Neural progenitor cell (in vitro differentiated cells): Measurements from ENCODE around the gene CCDC141. TPM values are rescaled to one million over a fixed set of nuclear protein-coding genes. Genes with fewer than 3 reads are reported as not detected.

ENCODE experiments used
- DNase-seq: peaks from one replicate; pipeline ENCODE4 v3.0.0-alpha.2; 2016; ENCODE audit warnings: low spot score
- H2AFZ ChIP-seq: fragments of 200-600 bp; sonication (generic); replicated peaks from 2 replicates; pipeline ENCODE4 v1.6.1; 2016; ENCODE audit warnings: antibody characterized with exemption
- H3F3A ChIP-seq: fragments of 200-600 bp; sonication (generic); 2 replicates; pipeline ENCODE4 v1.6.1; 2016; ENCODE audit warnings: antibody characterized with exemption, low read depth
- H3K27ac ChIP-seq: fragments of 200-600 bp; sonication (generic); 2 replicates; pipeline ENCODE4 v1.5.1; 2016; ENCODE audit warnings: mild to moderate bottlenecking
- H3K27me3 ChIP-seq: fragments of 200-600 bp; sonication (generic); 2 replicates; pipeline ENCODE4 v1.6.1; 2016; ENCODE audit warnings: mild to moderate bottlenecking, moderate library complexity
- H3K36me3 ChIP-seq: fragments of 200-600 bp; sonication (generic); 2 replicates; pipeline ENCODE4 v1.5.1; 2016
- H3K4me1 ChIP-seq: fragments of 200-600 bp; sonication (generic); 2 replicates; pipeline ENCODE4 v1.6.1; 2016; ENCODE audit warnings: mixed run types
- H3K4me2 ChIP-seq: fragments of 200-600 bp; sonication (generic); 2 replicates; pipeline ENCODE4 v1.6.1; 2016
- H3K4me3 ChIP-seq: fragments of 200-600 bp; sonication (generic); 2 replicates; pipeline ENCODE4 v1.5.1; 2016
- H3K79me2 ChIP-seq: fragments of 200-600 bp; sonication (generic); 2 replicates; pipeline ENCODE4 v1.6.1; 2016; ENCODE audit warnings: low read depth
- H3K9ac ChIP-seq: fragments of 200-600 bp; sonication (generic); 2 replicates; pipeline ENCODE4 v1.6.1; 2016
- H3K9me3 ChIP-seq: fragments of 200-600 bp; sonication (generic); 2 replicates; pipeline ENCODE4 v1.5.1; 2016; ENCODE audit warnings: low read depth
- H4K20me1 ChIP-seq: fragments of 200-600 bp; sonication (generic); 2 replicates; pipeline ENCODE4 v1.6.1; 2016; ENCODE audit warnings: low read depth
- H3K27ac Mint-ChIP-seq: 3 replicates; pipeline ENCODE4 v1.8.0; 2021; ENCODE audit warnings: mixed read lengths
- H3K27me3 Mint-ChIP-seq: 2 replicates; pipeline ENCODE4 v1.8.0; 2022; ENCODE audit warnings: low read depth, mild to moderate bottlenecking, inconsistent platforms, moderate library complexity, mixed read lengths; ENCODE audit not compliant: insufficient read depth
- H3K36me3 Mint-ChIP-seq: 3 replicates; pipeline ENCODE4 v1.8.0; 2021; ENCODE audit warnings: mixed read lengths
- H3K4me1 Mint-ChIP-seq: 3 replicates; pipeline ENCODE4 v1.8.0; 2021; ENCODE audit warnings: mixed read lengths
- H3K4me3 Mint-ChIP-seq: 3 replicates; pipeline ENCODE4 v1.8.0; 2021; ENCODE audit warnings: mild to moderate bottlenecking, moderate library complexity, mixed read lengths
- H3K9me3 Mint-ChIP-seq: 3 replicates; pipeline ENCODE4 v1.8.0; 2020; ENCODE audit warnings: mixed read lengths
- EZH2 ChIP-seq: fragments of 200-600 bp; sonication (generic); IDR thresholded peaks from 2 replicates; pipeline ENCODE4 v1.6.1; 2017; ENCODE audit warnings: antibody characterized with exemption, mild to moderate bottlenecking, moderate library complexity
- EZH2phosphoT487 ChIP-seq: fragments of 200-600 bp; sonication (generic); IDR thresholded peaks from 2 replicates; pipeline ENCODE4 v1.6.1; 2017; ENCODE audit warnings: antibody characterized with exemption
- total RNA-seq: library from RNA; depleted of rRNA; stranded (reverse); fragments of >200 nt; gene quantifications from 2 replicates; pipeline ENCODE4 v1.2.3, GENCODE V29; 2015; ENCODE audit warnings: low replicate concordance
- TF ChIP-seq, protein P1 (sequence below): fragments of 200-600 bp; sonication (generic); IDR thresholded peaks from 2 replicates; pipeline ENCODE4 v1.5.1; 2017; ENCODE audit warnings: antibody characterized with exemption, mild to moderate bottlenecking

CCDC141 gene
- total RNA-seq, 1 donor from 2014 or later: 1.8 TPM

GRCh38 chr2:178951266-178952006, 98.5 kb downstream of the CCDC141 start:
- peak overlapping the region; percentile 53 for H2AFZ ChIP-seq
- no peaks in the 10 kb centered on the region for H3K27me3 ChIP-seq
- Mint-ChIP-seq H3K9me3 (no peaks in the 10 kb centered on the region), H3K27ac (no peak overlapping the region), H3K36me3 (no peaks in the 10 kb centered on the region), H3K4me3 (no peak overlapping the region), H3K27me3 (no peaks in the 10 kb centered on the region), H3K4me1 (no peaks in the 10 kb centered on the region)
- no peaks in the 10 kb centered on the region for H3K79me2 ChIP-seq
- no peak overlapping the region for H3K27ac ChIP-seq
- H3K36me3 ChIP-seq: no peaks in the 10 kb centered on the region
- peaks cover 4% of the 10 kb centered on the region for H3K9me3 ChIP-seq
- DNase-seq: peak; percentile 15
- peaks cover 4% of the 10 kb centered on the region for H3K4me1 ChIP-seq
- H3K4me3 ChIP-seq: no peak overlapping the region
- no peak overlapping the region for H3K4me2 ChIP-seq
- H3K9ac ChIP-seq: no peak overlapping the region
- H3F3A ChIP-seq: no peaks in the 10 kb centered on the region
- no peak for TF ChIP-seq EZH2phosphoT487
- H4K20me1 ChIP-seq: no peaks in the 10 kb centered on the region

DNA sequence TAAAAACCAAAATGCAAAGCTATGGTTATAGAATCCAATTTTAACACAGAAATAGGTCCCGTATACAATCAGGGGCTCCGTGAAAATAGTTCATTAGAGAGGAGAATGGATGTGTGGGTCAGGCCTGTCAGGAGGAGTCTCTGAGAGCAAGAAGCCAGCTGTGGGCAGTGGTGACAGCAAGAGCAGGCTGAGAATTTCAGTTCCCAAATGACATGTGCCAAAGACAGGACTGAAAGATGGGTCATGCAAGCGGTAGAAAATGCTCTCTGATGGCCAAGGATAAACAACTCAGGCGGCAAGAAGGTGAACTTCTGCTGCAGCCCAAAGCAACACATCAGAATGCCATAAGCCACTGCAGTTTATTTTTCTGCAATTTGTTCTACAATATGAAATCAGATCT, 100.4 kb downstream of the CCDC141 start:
- H3K4me1 ChIP-seq: peaks cover 4% of the 10 kb centered on the region
- H3K27me3 Mint-ChIP-seq: no peaks in the 10 kb centered on the region
- H3K27ac Mint-ChIP-seq: no peak overlapping the region
- no peaks in the 10 kb centered on the region for H3K36me3 ChIP-seq
- H3K9me3 Mint-ChIP-seq: no peaks in the 10 kb centered on the region
- no peak overlapping the region for H3K4me3 ChIP-seq
- no peaks in the 10 kb centered on the region for H4K20me1 ChIP-seq
- TF ChIP-seq, protein P1, sequence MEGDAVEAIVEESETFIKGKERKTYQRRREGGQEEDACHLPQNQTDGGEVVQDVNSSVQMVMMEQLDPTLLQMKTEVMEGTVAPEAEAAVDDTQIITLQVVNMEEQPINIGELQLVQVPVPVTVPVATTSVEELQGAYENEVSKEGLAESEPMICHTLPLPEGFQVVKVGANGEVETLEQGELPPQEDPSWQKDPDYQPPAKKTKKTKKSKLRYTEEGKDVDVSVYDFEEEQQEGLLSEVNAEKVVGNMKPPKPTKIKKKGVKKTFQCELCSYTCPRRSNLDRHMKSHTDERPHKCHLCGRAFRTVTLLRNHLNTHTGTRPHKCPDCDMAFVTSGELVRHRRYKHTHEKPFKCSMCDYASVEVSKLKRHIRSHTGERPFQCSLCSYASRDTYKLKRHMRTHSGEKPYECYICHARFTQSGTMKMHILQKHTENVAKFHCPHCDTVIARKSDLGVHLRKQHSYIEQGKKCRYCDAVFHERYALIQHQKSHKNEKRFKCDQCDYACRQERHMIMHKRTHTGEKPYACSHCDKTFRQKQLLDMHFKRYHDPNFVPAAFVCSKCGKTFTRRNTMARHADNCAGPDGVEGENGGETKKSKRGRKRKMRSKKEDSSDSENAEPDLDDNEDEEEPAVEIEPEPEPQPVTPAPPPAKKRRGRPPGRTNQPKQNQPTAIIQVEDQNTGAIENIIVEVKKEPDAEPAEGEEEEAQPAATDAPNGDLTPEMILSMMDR: no peak
- TF ChIP-seq EZH2: no peak
- no peak for TF ChIP-seq EZH2phosphoT487
- no peak overlapping the region for H3K4me2 ChIP-seq
- no peak overlapping the region for H3K27ac ChIP-seq
- H3K4me3 Mint-ChIP-seq: no peak overlapping the region
- DNase-seq: no peak
- H3K9ac ChIP-seq: no peak overlapping the region
- H3F3A ChIP-seq: no peaks in the 10 kb centered on the region
- no peaks in the 10 kb centered on the region for H3K36me3 Mint-ChIP-seq
- no peaks in the 10 kb centered on the region for H3K79me2 ChIP-seq
- H2AFZ ChIP-seq: no peak overlapping the region
- H3K27me3 ChIP-seq: no peaks in the 10 kb centered on the region
- no peaks in the 10 kb centered on the region for H3K4me1 Mint-ChIP-seq
- H3K9me3 ChIP-seq: no peaks in the 10 kb centered on the region

GRCh38 chr2:178949151-178949550, 100.8 kb downstream of the CCDC141 start:
- Histone ChIP-seq H3K9ac (no peak overlapping the region), H3K4me1 (peaks cover 4% of the 10 kb centered on the region), H3F3A (no peaks in the 10 kb centered on the region), H2AFZ (no peak overlapping the region), H4K20me1 (no peaks in the 10 kb centered on the region), H3K4me3 (no peak overlapping the region), H3K27me3 (no peaks in the 10 kb centered on the region), H3K27ac (no peak overlapping the region), H3K79me2 (no peaks in the 10 kb centered on the region), H3K4me2 (no peak overlapping the region), H3K9me3 (no peaks in the 10 kb centered on the region), H3K36me3 (no peaks in the 10 kb centered on the region)
- Mint-ChIP-seq H3K4me3 (no peak overlapping the region), H3K4me1 (no peaks in the 10 kb centered on the region), H3K36me3 (no peaks in the 10 kb centered on the region), H3K9me3 (no peaks in the 10 kb centered on the region), H3K27ac (no peak overlapping the region), H3K27me3 (no peaks in the 10 kb centered on the region)
- TF ChIP-seq EZH2: no peak
- TF ChIP-seq, protein P1: no peak
- TF ChIP-seq EZH2phosphoT487: no peak
- no peak for DNase-seq

- Histone ChIP-seq H3K9ac (no peak overlapping the region), H3K4me3 (no peak overlapping the region), H3K36me3 (no peaks in the 10 kb centered on the region), H3K4me2 (no peak overlapping the region), H3F3A (no peaks in the 10 kb centered on the region), H3K4me1 (peaks cover 4% of the 10 kb centered on the region), H2AFZ (no peak overlapping the region), H3K9me3 (no peaks in the 10 kb centered on the region), H4K20me1 (no peaks in the 10 kb centered on the region), H3K27me3 (no peaks in the 10 kb centered on the region), H3K27ac (no peak overlapping the region), H3K79me2 (no peaks in the 10 kb centered on the region)
- no peak for DNase-seq
- no peak overlapping the region for H3K4me3 Mint-ChIP-seq
- TF ChIP-seq, protein P1: no peak
- TF ChIP-seq EZH2 (no peak), EZH2phosphoT487 (no peak)
- no peaks in the 10 kb centered on the region for H3K36me3 Mint-ChIP-seq
- H3K9me3 Mint-ChIP-seq: no peaks in the 10 kb centered on the region
- no peaks in the 10 kb centered on the region for H3K4me1 Mint-ChIP-seq
- H3K27me3 Mint-ChIP-seq: no peaks in the 10 kb centered on the region
- no peak overlapping the region for H3K27ac Mint-ChIP-seq
Measured at GRCh38 chr2:178947006-178947405, 102.9 kb downstream of the CCDC141 start.
